Hepatocyte (in vitro differentiated cells): ENCODE measurements around the gene C22orf39. TPM values are rescaled to one million over a fixed set of nuclear protein-coding genes. Genes with fewer than 3 reads are reported as not detected.
A peak's percentile ranks its signal among the peaks of the same experiment; 100 is the strongest.

Experiments
- DNase-seq: peaks from one replicate; pipeline ENCODE4 v3.0.0-alpha.2; 2016; ENCODE audit warnings: low spot score
- H2AFZ ChIP-seq: fragments of 200-600 bp; sonication (generic); 2 replicates; pipeline ENCODE4 v1.6.0; 2016; ENCODE audit warnings: antibody characterized with exemption, mild to moderate bottlenecking
- H3K27ac ChIP-seq: fragments of 200-600 bp; sonication (generic); 2 replicates; pipeline ENCODE4 v1.5.1; 2016; ENCODE audit warnings: mild to moderate bottlenecking
- H3K27me3 ChIP-seq: fragments of 200-600 bp; sonication (generic); 2 replicates; pipeline ENCODE4 v1.6.1; 2016
- H3K36me3 ChIP-seq: fragments of 200-600 bp; sonication (generic); replicated peaks from 2 replicates; pipeline ENCODE4 v1.5.1; 2016; ENCODE audit warnings: low read depth; ENCODE audit not compliant: insufficient read depth
- H3K4me1 ChIP-seq: fragments of 200-600 bp; sonication (generic); 2 replicates; pipeline ENCODE4 v1.5.1; 2016; ENCODE audit warnings: mild to moderate bottlenecking, moderate library complexity; ENCODE audit not compliant: insufficient read depth
- H3K4me2 ChIP-seq: fragments of 200-600 bp; sonication (generic); 2 replicates; pipeline ENCODE4 v1.6.0; 2016
- H3K4me3 ChIP-seq: fragments of 200-600 bp; sonication (generic); 2 replicates; pipeline ENCODE4 v1.5.1; 2016; ENCODE audit warnings: mild to moderate bottlenecking
- H3K79me2 ChIP-seq: fragments of 200-600 bp; sonication (generic); 2 replicates; pipeline ENCODE4 v1.6.0; 2017; ENCODE audit warnings: mild to moderate bottlenecking
- H3K9me2 ChIP-seq: fragments of 200-600 bp; sonication (generic); replicated peaks from 2 replicates; pipeline ENCODE4 v1.6.0; 2017; ENCODE audit warnings: mild to moderate bottlenecking; ENCODE audit not compliant: insufficient read depth
- H3K9me3 ChIP-seq: fragments of 200-600 bp; sonication (generic); 2 replicates; pipeline ENCODE4 v1.5.1; 2016; ENCODE audit warnings: low read depth, mild to moderate bottlenecking
- H4K20me1 ChIP-seq: fragments of 200-600 bp; sonication (generic); 2 replicates; pipeline ENCODE4 v1.6.0; 2016; ENCODE audit warnings: mild to moderate bottlenecking; ENCODE audit not compliant: insufficient read depth, poor library complexity, severe bottlenecking
- CTCF ChIP-seq: fragments of 200-600 bp; sonication (generic); IDR thresholded peaks from 2 replicates; pipeline ENCODE4 v1.5.1; 2016; ENCODE audit warnings: antibody characterized with exemption, mild to moderate bottlenecking; ENCODE audit not compliant: poor library complexity
- EZH2 ChIP-seq: fragments of 200-600 bp; sonication (generic); IDR thresholded peaks from 2 replicates; pipeline ENCODE4 v1.6.1; 2016; ENCODE audit warnings: antibody characterized with exemption, mild to moderate bottlenecking, borderline replicate concordance
- EZH2phosphoT487 ChIP-seq: fragments of 200-600 bp; sonication (generic); IDR thresholded peaks from one replicate; pipeline ENCODE4 v1.6.1; 2018; ENCODE audit warnings: antibody characterized with exemption, mild to moderate bottlenecking, low read depth, moderate library complexity; ENCODE audit not compliant: unreplicated experiment, severe bottlenecking
- WGBS: methylation state at CpG from one replicate; pipeline ENCODE4 v1.1.6; 2016; ENCODE audit warnings: low lambda C conversion rate; ENCODE audit errors: missing lambda C conversion rate; 5-methylcytosine and 5-hydroxymethylcytosine counted together
- polyA plus RNA-seq: library from polyadenylated mRNA; unstranded; fragments of >200 nt; fragmentation: Nextera tagmentation; extraction: Ambion mirVana; gene quantifications from 2 replicates; pipeline ENCODE4 v1.2.1, GENCODE V29; 2016
- total RNA-seq: library from RNA; depleted of rRNA; stranded (reverse); fragments of >200 nt; gene quantifications from 2 replicates; pipeline ENCODE4 v1.2.3, GENCODE V29; 2014

The C22orf39 gene
- total and polyA plus RNA-seq, 2 experiments from 2014 or later = 29.5 to 32.4 TPM

GRCh38 chr22:19495562-19496323 is 48.2 kb upstream of the C22orf39 start:
- WGBS = 89% methylated on average over 5 of the region's 5 CpGs
- DNase-seq = no peak
- no peak overlapping the region for H3K4me2 ChIP-seq
- no peaks in the 10 kb centered on the region for H3K4me1 ChIP-seq
- H3K9me3 ChIP-seq = no peaks in the 10 kb centered on the region
- H2AFZ ChIP-seq = no peak overlapping the region
- no peaks in the 10 kb centered on the region for H3K36me3 ChIP-seq
- H3K9me2 ChIP-seq = no peaks in the 10 kb centered on the region
- no peak overlapping the region for H3K27ac ChIP-seq
- no peak overlapping the region for H3K4me3 ChIP-seq
- no peaks in the 10 kb centered on the region for H3K27me3 ChIP-seq
- no peaks in the 10 kb centered on the region for H3K79me2 ChIP-seq
- no peaks in the 10 kb centered on the region for H4K20me1 ChIP-seq
- TF ChIP-seq EZH2 (no peak), EZH2phosphoT487 (no peak), CTCF (peak; percentile 21)

- Histone ChIP-seq H3K4me1 (no peaks in the 10 kb centered on the region), H4K20me1 (no peaks in the 10 kb centered on the region), H3K4me3 (no peak overlapping the region), H3K9me2 (no peaks in the 10 kb centered on the region), H3K27me3 (no peaks in the 10 kb centered on the region), H3K4me2 (no peak overlapping the region), H3K79me2 (no peaks in the 10 kb centered on the region), H3K27ac (no peak overlapping the region), H3K36me3 (no peaks in the 10 kb centered on the region), H3K9me3 (no peaks in the 10 kb centered on the region), H2AFZ (no peak overlapping the region)
- DNase-seq = no peak
- TF ChIP-seq CTCF (no peak), EZH2 (no peak), EZH2phosphoT487 (no peak)
- WGBS = 93% methylated on average over 6 of the region's 6 CpGs
Measured at GRCh38 chr22:19494676-19495173, 47.2 kb upstream of the C22orf39 start.

GRCh38 chr22:19494001-19494560 is 46.6 kb upstream of the C22orf39 start:
- 98% methylated on average over 8 of the region's 8 CpGs for WGBS
- TF ChIP-seq EZH2 (no peak), CTCF (no peak), EZH2phosphoT487 (no peak)

More at GRCh38 chr22:19494001-19494560, 46.6 kb upstream of the C22orf39 start:
- Histone ChIP-seq H3K27me3 (no peaks in the 10 kb centered on the region), H3K9me2 (no peaks in the 10 kb centered on the region), H3K9me3 (no peaks in the 10 kb centered on the region), H4K20me1 (no peaks in the 10 kb centered on the region), H3K79me2 (no peaks in the 10 kb centered on the region), H2AFZ (no peak overlapping the region), H3K4me3 (no peak overlapping the region), H3K4me2 (no peak overlapping the region), H3K27ac (no peak overlapping the region), H3K4me1 (no peaks in the 10 kb centered on the region), H3K36me3 (no peaks in the 10 kb centered on the region)
- no peak for DNase-seq
